HCT116 (cell line): Measurements from ENCODE around the gene WDR70. TPM values are rescaled to one million over a fixed set of nuclear protein-coding genes. Genes with fewer than 3 reads are reported as not detected.

ENCODE experiments used
- ATAC-seq: fragments of 200-7000 bp; cut with Tn5 transposase; 2 replicates; pipeline ENCODE4 v1.9.1; 2020; ENCODE audit warnings: mild to moderate bottlenecking, moderate library complexity
- BruUV-seq: library from RNA; stranded (reverse); fragments of 400-500 nt; replicated peaks from 2 replicates; lab custom pipeline; 2021; lab: Mats Ljungman, UMichigan
- CTCF ChIA-PET: fragments of 300-600 bp; sonication (Branson Sonifier 250); formaldehyde crosslinking; loops from one replicate; lab custom pipeline; 2021; ENCODE audit warnings: antibody characterized with exemption; lab: Charles Lee
- POLR2A ChIA-PET: fragments of 300-600, 350-600 bp; sonication (Branson Sonifier 250); formaldehyde crosslinking; loops from one replicate; lab custom pipeline; 2021; ENCODE audit warnings: antibody characterized with exemption; lab: Charles Lee
- RAD21 ChIA-PET, 2 experiments: fragments of 300-600 bp; sonication (Branson Sonifier 250); formaldehyde crosslinking; loops; one replicate each; lab custom pipeline; 2023; ENCODE audit warnings: low total read pairs in 2 of 2; ENCODE audit not compliant: uncharacterized antibody in 2 of 2, unreplicated experiment in 2 of 2, low non-redundant PET in 1 of 2; lab: Charles Lee
- DNase-seq: peaks from one replicate; pipeline ENCODE4 v3.0.0-alpha.2; 2010; ENCODE audit warnings: low read depth, low spot score
- H2AFZ ChIP-seq: fragments of 200-600 bp; shearing (Covaris generic), sonication (generic); 2 replicates; pipeline ENCODE4 v1.6.1; 2017; ENCODE audit warnings: low read depth, mixed run types, mixed read lengths, antibody characterized with exemption, low read length; ENCODE audit not compliant: poor library complexity, severe bottlenecking
- H3K27ac ChIP-seq: 2 replicates; pipeline ENCODE4 v1.5.1; 2012; ENCODE audit warnings: low read depth, low read length
- H3K27me3 ChIP-seq: fragments of 200-600 bp; sonication (generic); 2 replicates; pipeline ENCODE4 v1.6.1; 2016; ENCODE audit warnings: mixed run types, low read length, mixed read lengths; ENCODE audit not compliant: insufficient read depth
- H3K36me3 ChIP-seq, 2 experiments: fragments of 200-500 bp in 1 of 2; fragments of 200-600 bp in 1 of 2; sonication (Bioruptor generic) in 1 of 2; sonication (generic) in 1 of 2; 2 replicates each; pipeline versions ENCODE4 v1.5.1 to v1.6.1; 2014 to 2016; ENCODE audit warnings: low read length in 2 of 2, inconsistent platforms in 1 of 2, mixed read lengths in 1 of 2, mixed run types in 1 of 2; ENCODE audit not compliant: insufficient read depth in 2 of 2, control insufficient read depth in 1 of 2
- H3K4me1 ChIP-seq, 2 experiments: fragments of 200-600 bp in 1 of 2; sonication (generic) in 1 of 2; 2 replicates each; pipeline versions ENCODE4 v1.5.1 to v1.6.1; 2012 to 2017; ENCODE audit warnings: low read length in 2 of 2, inconsistent platforms in 1 of 2, mild to moderate bottlenecking in 1 of 2, mixed read lengths in 1 of 2, mixed run types in 1 of 2, moderate library complexity in 1 of 2; ENCODE audit not compliant: insufficient read depth in 2 of 2, control insufficient read depth in 1 of 2
- H3K4me2 ChIP-seq: fragments of 200-600 bp; sonication (generic); 2 replicates; pipeline ENCODE4 v1.6.1; 2017; ENCODE audit warnings: mixed run types, low read length, mixed read lengths
- H3K4me3 ChIP-seq, 2 experiments: fragments of 200-600 bp in 1 of 2; sonication (generic) in 1 of 2; replicated peaks in 1 of 2; 2 replicates each; pipeline ENCODE4 v1.5.1; 2011 to 2016; ENCODE audit warnings: low read length in 2 of 2, control low read depth in 1 of 2, low read depth in 1 of 2, mild to moderate bottlenecking in 1 of 2, mixed read lengths in 1 of 2, mixed run types in 1 of 2
- H3K79me2 ChIP-seq: fragments of 200-600 bp; sonication (generic); 2 replicates; pipeline ENCODE4 v1.6.1; 2017; ENCODE audit warnings: mild to moderate bottlenecking, mixed run types, low read length, moderate library complexity, mixed read lengths; ENCODE audit not compliant: insufficient read depth
- H3K9ac ChIP-seq: fragments of 200-600 bp; sonication (generic); 2 replicates; pipeline ENCODE4 v1.6.1; 2016; ENCODE audit warnings: low read length, mixed read lengths
- H3K9me2 ChIP-seq: fragments of 200-600 bp; sonication (generic), shearing (Covaris generic); 2 replicates; pipeline ENCODE4 v1.6.1; 2017; ENCODE audit warnings: mixed run types, mild to moderate bottlenecking, moderate library complexity; ENCODE audit not compliant: insufficient read depth
- H3K9me3 ChIP-seq, 2 experiments: fragments of 200-500 bp in 1 of 2; fragments of 200-600 bp in 1 of 2; sonication (Bioruptor generic) in 1 of 2; sonication (generic) in 1 of 2; 2 replicates each; pipeline ENCODE4 v1.6.1; 2014 to 2017; ENCODE audit warnings: low read length in 2 of 2, mixed read lengths in 2 of 2, inconsistent platforms in 1 of 2, low read depth in 1 of 2, mild to moderate bottlenecking in 1 of 2, mixed run types in 1 of 2, moderate library complexity in 1 of 2; ENCODE audit not compliant: control insufficient read depth in 1 of 2, insufficient read depth in 1 of 2
- H4K20me1 ChIP-seq: fragments of 200-600 bp; sonication (generic), shearing (Covaris generic); 2 replicates; pipeline ENCODE4 v1.6.1; 2017; ENCODE audit warnings: mixed run types, mild to moderate bottlenecking, moderate library complexity; ENCODE audit not compliant: insufficient read depth
- ATF3 ChIP-seq: IDR thresholded peaks from 2 replicates; pipeline ENCODE4 v1.6.1; 2012
- CBX3 ChIP-seq: IDR thresholded peaks from 2 replicates; pipeline ENCODE4 v1.6.1; 2012; ENCODE audit warnings: low read depth
- CEBPB ChIP-seq: IDR thresholded peaks from 2 replicates; pipeline ENCODE4 v1.6.1; 2012; ENCODE audit warnings: low read depth
- CTCF ChIP-seq, 3 experiments: fragments of 200-600 bp in 1 of 3; sonication (generic) in 1 of 3; IDR thresholded peaks in 2 of 3; conservative IDR thresholded peaks in 1 of 3; 2 replicates each; pipeline ENCODE4 v1.5.1; 2012 to 2017; ENCODE audit warnings: low read depth in 2 of 3, low read length in 2 of 3, antibody characterized with exemption in 1 of 3, borderline replicate concordance in 1 of 3, control low read depth in 1 of 3, mild to moderate bottlenecking in 1 of 3, mixed read lengths in 1 of 3, mixed run types in 1 of 3, moderate library complexity in 1 of 3; ENCODE audit not compliant: insufficient read depth in 1 of 3
- EGR1 ChIP-seq: IDR thresholded peaks from 2 replicates; pipeline ENCODE4 v1.6.1; 2012; ENCODE audit warnings: low read depth
- ELF1 ChIP-seq: IDR thresholded peaks from 2 replicates; pipeline ENCODE4 v1.6.1; 2012; ENCODE audit warnings: low read depth, borderline replicate concordance
- EZH2phosphoT487 ChIP-seq: fragments of 200-600 bp; IDR thresholded peaks from 2 replicates; pipeline ENCODE4 v1.6.1; 2018; ENCODE audit warnings: antibody characterized with exemption, borderline replicate concordance
- FOSL1 ChIP-seq: IDR thresholded peaks from 2 replicates; pipeline ENCODE4 v1.6.1; 2012; ENCODE audit warnings: low read depth
- JUND ChIP-seq: IDR thresholded peaks from 2 replicates; pipeline ENCODE4 v1.6.1; 2012
- POLR2A ChIP-seq: IDR thresholded peaks from 2 replicates; pipeline ENCODE4 v1.7.0; 2011; ENCODE audit warnings: borderline replicate concordance; ENCODE audit not compliant: insufficient read depth, insufficient read length; ENCODE audit errors: extremely low read depth
- POLR2AphosphoS5 ChIP-seq: IDR thresholded peaks from 2 replicates; pipeline ENCODE4 v1.6.1; 2011; ENCODE audit warnings: mild to moderate bottlenecking, low read depth, low read length, moderate library complexity
- RAD21 ChIP-seq: IDR thresholded peaks from 2 replicates; pipeline ENCODE4 v1.6.1; 2012; ENCODE audit warnings: low read depth, mild to moderate bottlenecking
- REST ChIP-seq: IDR thresholded peaks from 2 replicates; pipeline ENCODE4 v1.6.1; 2012; ENCODE audit warnings: low read depth
- TCF7L2 ChIP-seq: IDR thresholded peaks from 2 replicates; pipeline ENCODE4 v1.7.0; 2011; ENCODE audit warnings: borderline replicate concordance, inconsistent platforms; ENCODE audit not compliant: insufficient read depth, insufficient read length; ENCODE audit errors: extremely low read depth
- YY1 ChIP-seq: IDR thresholded peaks from 2 replicates; pipeline ENCODE4 v1.6.1; 2011; ENCODE audit warnings: low read length, low read depth, moderate library complexity, mild to moderate bottlenecking; ENCODE audit not compliant: insufficient replicate concordance; ENCODE audit errors: extremely low read depth
- ZFX ChIP-seq: fragments of 450-650 bp; IDR thresholded peaks from 2 replicates; pipeline ENCODE4 v1.6.1; 2017
- ZNF274 ChIP-seq: fragments of 200-500 bp; sonication (Bioruptor generic); IDR thresholded peaks from 2 replicates; pipeline ENCODE4 v1.6.1; 2014; ENCODE audit warnings: mild to moderate bottlenecking, low read depth, low read length, inconsistent platforms
- intact Hi-C: fragments of 100-400 bp; cut with micrococcal nuclease; formaldehyde crosslinking; loops from 2 replicates; pipeline ENCODE4 v1.10.0; 2022
- total RNA-seq: library from RNA; stranded (reverse); gene quantifications from one replicate; pipeline ENCODE4 v1.2.1, GENCODE V29; 2021; ENCODE audit not compliant: unreplicated experiment

The WDR70 gene
- total RNA-seq, 1 experiment from 2014 or later: 31.1 TPM

GRCh38 chr5:37615184-37615583 is 236.1 kb downstream of the WDR70 start:
- no peak for ATAC-seq
- no peaks in the 10 kb centered on the region for H4K20me1 ChIP-seq
- POLR2A ChIA-PET: no interaction called here

More at GRCh38 chr5:37615184-37615583, 236.1 kb downstream of the WDR70 start:
- DNase-seq: no peak
- H3K9me2 ChIP-seq: no peaks in the 10 kb centered on the region
- H3K9ac ChIP-seq: no peak overlapping the region
- RAD21 ChIA-PET: no interaction called here
- CTCF ChIA-PET: no interaction called here
- H3K9me3 ChIP-seq: no peaks in the 10 kb centered on the region
- no peak overlapping the region for H3K4me3 ChIP-seq
- H3K79me2 ChIP-seq: no peaks in the 10 kb centered on the region
- H3K27me3 ChIP-seq: no peaks in the 10 kb centered on the region
- no peaks in the 10 kb centered on the region for H3K4me1 ChIP-seq
- no peaks in the 10 kb centered on the region for H3K36me3 ChIP-seq
- H2AFZ ChIP-seq: no peak overlapping the region
- TF ChIP-seq CTCF (IDR thresholded peaks at IDR 0.05 in 2 of 3, conservative IDR thresholded peaks at IDR 0.05 in 1 of 3; ENCODE audit: borderline replicate concordance in 1 of 3, insufficient read depth in 1 of 3, low read depth in 2 of 3, low read length in 2 of 3): no peak
- no peak for TF ChIP-seq EGR1
- TF ChIP-seq YY1: no peak
- TF ChIP-seq REST: no peak
- TF ChIP-seq TCF7L2: no peak
- no peak for TF ChIP-seq FOSL1
- no peak for TF ChIP-seq EZH2phosphoT487
- TF ChIP-seq POLR2A: no peak
- no peak for TF ChIP-seq JUND
- TF ChIP-seq ATF3: no peak
- TF ChIP-seq ZFX: no peak
- no peak for TF ChIP-seq ZNF274
- TF ChIP-seq RAD21: no peak
- TF ChIP-seq ELF1: no peak
- TF ChIP-seq CBX3: no peak
- no peak for TF ChIP-seq POLR2AphosphoS5
- no peak for TF ChIP-seq CEBPB
- intact Hi-C loops: no loop called here
- no peak overlapping the region for H3K27ac ChIP-seq
- no peak overlapping the region for H3K4me2 ChIP-seq
- BruUV-seq: no TSS peak
